ENCODE results near the gene SLC2A11.

GRCh38 chr22:23832226-23833016 is 25.3 kb upstream of the SLC2A11 start:
- no peak for TF ChIP-seq CTCF (IDR thresholded peaks at IDR 0.05)
- no peak for TF ChIP-seq POLR2A (IDR thresholded peaks at IDR 0.05)
